Left lung (tissue), 10 donors: Measurements from ENCODE around the gene SLC39A9. TPM values are rescaled to one million over a fixed set of nuclear protein-coding genes. Genes with fewer than 3 reads are reported as not detected.

Experiments used
- ATAC-seq: fragments of 200-7000 bp; cut with Tn5 transposase; one replicate; pipeline ENCODE4 v1.9.1; 2020; ENCODE audit warnings: moderate library complexity
- DNase-seq, 4 donors: peaks; one replicate each; pipeline ENCODE4 v3.0.0-alpha.2; 2013 to 2020
- H3K27ac ChIP-seq, 2 donors: fragments of 200-600 bp; sonication (generic) in 1 of 2; one replicate each; pipeline versions ENCODE4 v1.5.0 to v1.8.0; 2020 to 2021
- H3K27me3 ChIP-seq, 2 donors: fragments of 200-600 bp; sonication (generic) in 1 of 2; one replicate each; pipeline versions ENCODE4 v1.5.0 to v1.8.0; 2020 to 2021
- H3K36me3 ChIP-seq, 2 donors: fragments of 200-600 bp; sonication (generic) in 1 of 2; one replicate each; pipeline versions ENCODE4 v1.5.0 to v1.8.0; 2020 to 2021
- H3K4me1 ChIP-seq, 2 donors: fragments of 200-600 bp; one replicate each; pipeline ENCODE4 v1.8.0; 2021
- H3K4me3 ChIP-seq, 2 donors: fragments of 200-600 bp; sonication (generic) in 1 of 2; one replicate each; pipeline versions ENCODE4 v1.5.0 to v1.8.0; 2020 to 2021; ENCODE audit warnings: mild to moderate bottlenecking in 1 of 2
- H3K9me3 ChIP-seq, 2 donors: fragments of 200-600 bp; sonication (generic) in 1 of 2; one replicate each; pipeline versions ENCODE4 v1.5.0 to v1.8.0; 2020 to 2021
- CTCF ChIP-seq, 2 donors: fragments of 200-600 bp; sonication (generic) in 1 of 2; IDR thresholded peaks; one replicate each; pipeline versions ENCODE4 v1.5.0 to v1.8.0; 2021; ENCODE audit warnings: antibody characterized with exemption in 2 of 2
- intact Hi-C, 2 donors: fragments of 100-400 bp; cut with DNase I; formaldehyde crosslinking; loops; one replicate each; pipeline versions ENCODE4 v1.11.2 to v1.14.2; 2022
- polyA plus RNA-seq, 6 donors: library from polyadenylated mRNA; unstranded; fragments of 120-200 nt; gene quantifications; one replicate each; pipeline ENCODE4 v1.2.1, GENCODE V29; 2013; ENCODE audit not compliant: insufficient read length in 6 of 6
- total RNA-seq, 2 donors: library from RNA; stranded (reverse); fragmentation: NEBNext Ultra II Directional; extraction: Animal tissue kit (Norgen Biotek cat#: 25700); gene quantifications; one replicate each; pipeline ENCODE4 v1.2.1, GENCODE V29; 2021
- donor health status: DM: no; HTN: yes; CAD: no.
- donor health status: DM: no; HTN: no; CAD: no.

SLC39A9 gene
- total and polyA plus RNA-seq, 8 donors = 61.6 to 75.8 (median 68.3) TPM

DNA sequence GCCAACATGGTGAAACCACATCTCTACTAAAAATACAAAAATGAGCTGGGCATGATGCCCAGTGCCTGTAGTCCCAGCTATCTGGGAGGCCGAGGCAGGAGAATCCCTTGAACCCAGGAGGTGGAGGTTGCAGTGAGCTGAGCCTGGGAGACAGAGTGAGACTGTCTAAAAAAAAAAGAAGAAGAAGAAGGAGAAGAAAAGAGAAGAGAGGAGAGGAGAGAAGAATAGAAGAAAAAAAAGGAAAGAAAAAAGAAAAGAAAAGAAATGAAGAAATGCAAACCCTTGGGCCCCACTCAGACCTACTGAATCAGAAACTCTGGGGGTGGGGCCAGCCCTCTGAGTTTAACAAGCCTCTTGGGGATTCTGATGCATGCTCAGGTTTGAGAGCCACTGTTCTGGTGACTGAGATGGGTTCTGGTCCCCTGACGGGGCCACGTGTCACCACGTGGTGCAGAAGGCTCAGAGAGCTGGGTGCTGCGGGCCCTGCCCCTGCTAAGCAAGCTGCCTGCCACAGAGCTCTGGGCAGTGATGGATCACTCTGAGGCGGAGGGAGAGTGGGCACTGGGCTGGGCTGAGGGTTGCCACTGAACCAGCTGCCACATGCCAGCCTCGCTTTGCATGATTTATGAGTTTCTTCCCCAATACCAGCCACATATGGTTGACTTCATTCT is 37.9 kb upstream of the SLC39A9 start:
- Histone ChIP-seq H3K36me3 (no peaks in the 10 kb centered on the region), H3K4me3 (no peak overlapping the region), H3K4me1 (no peaks in the 10 kb centered on the region), H3K27me3 (no peaks in the 10 kb centered on the region), H3K9me3 (no peaks in the 10 kb centered on the region), H3K27ac (no peak overlapping the region)
- intact Hi-C loops = no loop called here
- no peak for TF ChIP-seq CTCF (IDR thresholded peaks at IDR 0.05)
- ATAC-seq (no peak), DNase-seq (no peak)

- H3K36me3 ChIP-seq = no peaks in the 10 kb centered on the region
- intact Hi-C loops = no loop called here
- peak in 1 of 4 donors; percentile 5 for DNase-seq
- TF ChIP-seq CTCF (IDR thresholded peaks at IDR 0.05) = no peak
- no peaks in the 10 kb centered on the region for H3K27me3 ChIP-seq
- H3K4me3 ChIP-seq = no peak overlapping the region
- H3K4me1 ChIP-seq = no peaks in the 10 kb centered on the region
- ATAC-seq = peak; percentile 31
- no peaks in the 10 kb centered on the region for H3K9me3 ChIP-seq
- no peak overlapping the region for H3K27ac ChIP-seq
Observed at GRCh38 chr14:69363055-69363454, 35.4 kb upstream of the SLC39A9 start.

- no peak for TF ChIP-seq CTCF (IDR thresholded peaks at IDR 0.05)
- Histone ChIP-seq H3K36me3 (no peaks in the 10 kb centered on the region), H3K27me3 (no peaks in the 10 kb centered on the region), H3K9me3 (no peaks in the 10 kb centered on the region), H3K27ac (no peak overlapping the region), H3K4me3 (no peak overlapping the region), H3K4me1 (no peaks in the 10 kb centered on the region)
- intact Hi-C loops = no loop called here
- DNase-seq = no peak
- no peak for ATAC-seq
Observed at GRCh38 chr14:69363964-69364363, 34.5 kb upstream of the SLC39A9 start.

- DNase-seq = no peak
- Histone ChIP-seq H3K9me3 (no peaks in the 10 kb centered on the region), H3K27ac (no peak overlapping the region), H3K36me3 (no peaks in the 10 kb centered on the region), H3K4me3 (no peak overlapping the region), H3K4me1 (no peaks in the 10 kb centered on the region), H3K27me3 (no peaks in the 10 kb centered on the region)
- TF ChIP-seq CTCF (IDR thresholded peaks at IDR 0.05) = no peak
- intact Hi-C loops = no loop called here
- no peak for ATAC-seq
Observed at GRCh38 chr14:69364378-69364777, 34.1 kb upstream of the SLC39A9 start.

DNA sequence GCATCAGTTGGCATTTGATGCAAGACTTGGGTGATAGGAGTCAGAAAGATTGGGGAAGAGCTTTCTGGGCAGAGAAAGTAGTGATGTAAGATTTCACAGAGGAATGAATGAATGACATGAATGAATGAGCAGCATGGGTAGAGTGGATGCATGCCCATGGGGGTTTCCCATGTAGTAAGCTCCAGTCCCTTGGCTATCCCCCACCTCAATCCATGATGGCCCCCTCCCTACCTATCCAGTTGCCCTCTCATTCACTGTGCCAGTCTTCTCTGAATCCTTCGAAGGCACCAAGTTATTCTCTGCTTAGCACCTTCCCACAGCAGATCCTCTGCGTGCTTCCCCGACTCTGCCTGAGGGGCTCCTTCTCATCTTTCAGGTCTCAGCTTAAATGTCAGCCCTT is 32.4 kb upstream of the SLC39A9 start:
- Histone ChIP-seq H3K27ac (no peak overlapping the region), H3K27me3 (no peaks in the 10 kb centered on the region), H3K4me3 (no peak overlapping the region), H3K36me3 (no peaks in the 10 kb centered on the region), H3K4me1 (no peaks in the 10 kb centered on the region), H3K9me3 (no peaks in the 10 kb centered on the region)
- intact Hi-C loops = no loop called here
- DNase-seq = no peak
- ATAC-seq = no peak
- TF ChIP-seq CTCF (IDR thresholded peaks at IDR 0.05) = no peak
